MM.1S (cell line): ENCODE results near the gene TPM1.

Experiments used
- DNase-seq: peaks from one replicate; pipeline ENCODE4 v3.0.0-alpha.2; 2015
- H2AFZ ChIP-seq: fragments of 300-600 bp; sonication (generic); 2 replicates; pipeline ENCODE4 v1.6.0; 2016; ENCODE audit warnings: antibody characterized with exemption, low read length
- H3F3A ChIP-seq: fragments of 300-600 bp; sonication (generic); 2 replicates; pipeline ENCODE4 v1.6.1; 2016; ENCODE audit warnings: mild to moderate bottlenecking, antibody characterized with exemption, low read length, moderate library complexity, mixed read lengths; ENCODE audit not compliant: insufficient read depth
- H3K27ac ChIP-seq: fragments of 300-600 bp; sonication (generic); 2 replicates; pipeline ENCODE4 v1.5.1; 2016; ENCODE audit warnings: mild to moderate bottlenecking, low read length
- H3K27me3 ChIP-seq: fragments of 300-600 bp; sonication (generic); replicated peaks from 2 replicates; pipeline ENCODE4 v1.6.0; 2016; ENCODE audit warnings: low read length; ENCODE audit not compliant: insufficient read depth
- H3K36me3 ChIP-seq: fragments of 300-600 bp; sonication (generic); replicated peaks from 2 replicates; pipeline ENCODE4 v1.6.1; 2016; ENCODE audit warnings: mild to moderate bottlenecking, low read length, mixed read lengths; ENCODE audit not compliant: insufficient read depth
- H3K4me1 ChIP-seq: fragments of 300-600 bp; sonication (generic); 2 replicates; pipeline ENCODE4 v1.6.1; 2016; ENCODE audit warnings: low read length, mixed read lengths
- H3K4me2 ChIP-seq: fragments of 300-600 bp; sonication (generic); 2 replicates; pipeline ENCODE4 v1.6.0; 2016; ENCODE audit warnings: low read depth, low read length
- H3K4me3 ChIP-seq: fragments of 300-600 bp; sonication (generic); 2 replicates; pipeline ENCODE4 v1.5.1; 2016; ENCODE audit warnings: low read length, mixed read lengths
- H3K79me2 ChIP-seq: fragments of 300-600 bp; sonication (generic); 2 replicates; pipeline ENCODE4 v1.6.1; 2016; ENCODE audit warnings: mixed run types, low read length, mixed read lengths
- H3K9ac ChIP-seq: fragments of 300-600 bp; sonication (generic); 2 replicates; pipeline ENCODE4 v1.6.1; 2016; ENCODE audit warnings: low read length, mixed read lengths
- H3K9me2 ChIP-seq: fragments of 300-600 bp; sonication (generic); replicated peaks from 2 replicates; pipeline ENCODE4 v1.6.1; 2016; ENCODE audit warnings: mild to moderate bottlenecking, low read length, mixed read lengths; ENCODE audit not compliant: insufficient read depth
- H3K9me3 ChIP-seq: fragments of 300-600 bp; sonication (generic); replicated peaks from 2 replicates; pipeline ENCODE4 v1.6.1; 2016; ENCODE audit warnings: mild to moderate bottlenecking, low read length, mixed read lengths; ENCODE audit not compliant: insufficient read depth
- H4K20me1 ChIP-seq: fragments of 300-600 bp; sonication (generic); 2 replicates; pipeline ENCODE4 v1.6.1; 2016; ENCODE audit warnings: mild to moderate bottlenecking, low read length, moderate library complexity, mixed read lengths; ENCODE audit not compliant: insufficient read depth
- CTCF ChIP-seq: fragments of 300-600 bp; sonication (generic); IDR thresholded peaks from 2 replicates; pipeline ENCODE4 v1.5.1; 2016; ENCODE audit warnings: antibody characterized with exemption, low read length, mixed read lengths
- EZH2 ChIP-seq: fragments of 300-600 bp; sonication (generic); optimal IDR thresholded peaks from 2 replicates; pipeline ENCODE3; 2017; ENCODE audit warnings: low read depth, mild to moderate bottlenecking, antibody characterized with exemption, low read length, mixed read lengths
- EZH2phosphoT487 ChIP-seq: fragments of 300-600 bp; sonication (generic); IDR thresholded peaks from 2 replicates; pipeline ENCODE4 v1.6.1; 2018; ENCODE audit warnings: antibody characterized with exemption, low read length

The TPM1 gene

GRCh38 chr15:63090472-63090871 lies 47.9 kb downstream of the TPM1 start:
- DNase-seq = no peak
- Histone ChIP-seq H2AFZ (no peak overlapping the region), H3K36me3 (no peaks in the 10 kb centered on the region), H3F3A (no peaks in the 10 kb centered on the region), H3K4me2 (no peak overlapping the region), H3K9ac (no peak overlapping the region), H3K27me3 (no peaks in the 10 kb centered on the region), H3K9me2 (no peaks in the 10 kb centered on the region), H3K9me3 (no peaks in the 10 kb centered on the region), H3K27ac (no peak overlapping the region), H3K4me3 (no peak overlapping the region), H4K20me1 (no peaks in the 10 kb centered on the region), H3K79me2 (no peaks in the 10 kb centered on the region), H3K4me1 (no peaks in the 10 kb centered on the region)
- TF ChIP-seq EZH2 (no peak), CTCF (no peak), EZH2phosphoT487 (no peak)

GRCh38 chr15:63090887-63091286 lies 48.3 kb downstream of the TPM1 start:
- Histone ChIP-seq H3K27ac (no peak overlapping the region), H3F3A (no peaks in the 10 kb centered on the region), H3K4me3 (no peak overlapping the region), H3K9me2 (no peaks in the 10 kb centered on the region), H3K79me2 (no peaks in the 10 kb centered on the region), H3K9me3 (no peaks in the 10 kb centered on the region), H3K9ac (no peak overlapping the region), H3K36me3 (no peaks in the 10 kb centered on the region), H3K4me2 (no peak overlapping the region), H3K4me1 (no peaks in the 10 kb centered on the region), H2AFZ (no peak overlapping the region), H3K27me3 (no peaks in the 10 kb centered on the region), H4K20me1 (no peaks in the 10 kb centered on the region)
- DNase-seq = no peak
- TF ChIP-seq EZH2phosphoT487 = no peak
- TF ChIP-seq EZH2 = no peak
- TF ChIP-seq CTCF = no peak

- no peak for DNase-seq
Observed at GRCh38 chr15:63091679-63092446, 49.3 kb downstream of the TPM1 start.

More at GRCh38 chr15:63091679-63092446, 49.3 kb downstream of the TPM1 start:
- Histone ChIP-seq H3K36me3 (no peaks in the 10 kb centered on the region), H3K9me2 (no peaks in the 10 kb centered on the region), H3K9ac (no peak overlapping the region), H3K4me3 (no peak overlapping the region), H4K20me1 (no peaks in the 10 kb centered on the region), H3K4me2 (no peak overlapping the region), H3K79me2 (no peaks in the 10 kb centered on the region), H3K4me1 (no peaks in the 10 kb centered on the region), H3K9me3 (no peaks in the 10 kb centered on the region), H3F3A (no peaks in the 10 kb centered on the region), H2AFZ (no peak overlapping the region), H3K27me3 (no peaks in the 10 kb centered on the region), H3K27ac (no peak overlapping the region)
- TF ChIP-seq CTCF (no peak), EZH2phosphoT487 (no peak), EZH2 (no peak)
